ENCODE data around the gene CDCA3. TPM values are rescaled to one million over a fixed set of nuclear protein-coding genes. Genes with fewer than 3 reads are reported as not detected.
"Not testable (repeated sequence)": the region's sequence is repeated elsewhere in the genome, so short reads cannot be mapped to it uniquely, and the experiment has no call there.

CDCA3 gene
- total RNA-seq, 2 experiments from 2014 or later = 151 to 222 TPM

DNA sequence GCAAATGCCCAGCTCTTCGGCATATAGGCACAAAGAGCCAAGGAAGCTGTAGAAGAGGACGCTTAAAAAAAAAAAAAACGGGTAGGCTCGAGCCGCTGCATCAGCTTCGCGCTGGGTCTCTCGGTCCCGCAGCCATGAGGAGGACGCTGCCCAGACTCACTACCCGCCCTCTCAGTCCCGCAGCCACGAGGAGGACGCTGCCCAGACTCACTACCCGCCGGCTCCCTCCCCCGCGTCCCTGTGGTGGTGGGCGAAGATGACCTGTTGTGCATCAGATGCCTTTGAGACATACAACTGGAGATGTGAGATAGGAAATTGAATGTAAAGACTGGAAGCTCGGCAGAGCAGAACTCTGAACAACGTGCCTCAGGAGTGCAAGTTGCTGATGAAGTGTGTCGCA lies 33.5 kb upstream of the CDCA3 start:
- TF ChIP-seq, protein P1, sequence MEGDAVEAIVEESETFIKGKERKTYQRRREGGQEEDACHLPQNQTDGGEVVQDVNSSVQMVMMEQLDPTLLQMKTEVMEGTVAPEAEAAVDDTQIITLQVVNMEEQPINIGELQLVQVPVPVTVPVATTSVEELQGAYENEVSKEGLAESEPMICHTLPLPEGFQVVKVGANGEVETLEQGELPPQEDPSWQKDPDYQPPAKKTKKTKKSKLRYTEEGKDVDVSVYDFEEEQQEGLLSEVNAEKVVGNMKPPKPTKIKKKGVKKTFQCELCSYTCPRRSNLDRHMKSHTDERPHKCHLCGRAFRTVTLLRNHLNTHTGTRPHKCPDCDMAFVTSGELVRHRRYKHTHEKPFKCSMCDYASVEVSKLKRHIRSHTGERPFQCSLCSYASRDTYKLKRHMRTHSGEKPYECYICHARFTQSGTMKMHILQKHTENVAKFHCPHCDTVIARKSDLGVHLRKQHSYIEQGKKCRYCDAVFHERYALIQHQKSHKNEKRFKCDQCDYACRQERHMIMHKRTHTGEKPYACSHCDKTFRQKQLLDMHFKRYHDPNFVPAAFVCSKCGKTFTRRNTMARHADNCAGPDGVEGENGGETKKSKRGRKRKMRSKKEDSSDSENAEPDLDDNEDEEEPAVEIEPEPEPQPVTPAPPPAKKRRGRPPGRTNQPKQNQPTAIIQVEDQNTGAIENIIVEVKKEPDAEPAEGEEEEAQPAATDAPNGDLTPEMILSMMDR (conservative IDR thresholded peaks at IDR 0.05; ENCODE audit: low read length) = no peak
- no peak for TF ChIP-seq EZH2phosphoT487 (IDR thresholded peaks at IDR 0.05; ENCODE audit: borderline replicate concordance, low read depth, low read length)

DNA sequence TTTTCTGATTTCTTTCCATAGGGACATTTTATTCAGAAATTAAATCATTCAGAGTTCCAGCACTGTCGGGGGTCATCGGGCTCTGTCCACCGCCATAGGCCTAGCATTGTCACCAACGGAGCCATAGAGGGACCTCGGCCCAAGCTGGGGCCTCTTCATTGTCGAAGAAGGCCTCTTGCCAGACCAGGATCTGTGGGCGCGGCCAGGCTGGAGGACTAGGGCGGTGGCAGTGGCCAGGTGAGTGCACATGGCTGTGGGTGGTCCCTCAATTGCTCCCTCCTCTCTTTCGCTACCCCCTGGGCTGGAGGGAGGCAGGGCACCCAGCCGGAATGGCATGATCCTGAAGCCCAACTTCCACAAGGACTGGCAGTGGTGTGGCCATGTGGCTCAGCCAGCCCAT lies 32.6 kb upstream of the CDCA3 start:
- H3K36me3 ChIP-seq (ENCODE audit: insufficient read depth, low read length) = peaks cover 16% of the 10 kb centered on the region; the same call in 1 of the 2 replicates
- H3K4me1 ChIP-seq (ENCODE audit: insufficient read depth, low read length, poor library complexity, severe bottlenecking) = peaks cover 9% of the 10 kb centered on the region
- H4K20me1 ChIP-seq (ENCODE audit: insufficient read depth, low read length) = no peaks in the 10 kb centered on the region
- H3K27ac ChIP-seq (ENCODE audit: low read depth, low read length, poor library complexity, severe bottlenecking) = no peak overlapping the region
- intact Hi-C loops (cut with micrococcal nuclease; ENCODE audit: unreplicated experiment) = no loop called here
- H3K9me2 ChIP-seq (ENCODE audit: insufficient read depth, low read length) = no peaks in the 10 kb centered on the region
- TF ChIP-seq EZH2phosphoT487 (IDR thresholded peaks at IDR 0.05; ENCODE audit: borderline replicate concordance, low read depth, low read length) = no peak
- TF ChIP-seq, protein P1 (conservative IDR thresholded peaks at IDR 0.05; ENCODE audit: low read length) = no peak
- no peak overlapping the region for H3K4me3 ChIP-seq (ENCODE audit: low read depth, low read length, poor library complexity, severe bottlenecking)
- H3K4me2 ChIP-seq (ENCODE audit: low read length) = no peak overlapping the region
- H3K79me2 ChIP-seq (ENCODE audit: insufficient read depth, low read depth, low read length) = no peaks in the 10 kb centered on the region
- H2AFZ ChIP-seq (ENCODE audit: low read length) = no peak overlapping the region
- DNase-seq (ENCODE audit: low spot score) = no peak
- no TSS peak for BruUV-seq (replicated peaks)
- CTCF ChIA-PET (ENCODE audit: unreplicated experiment) = no interaction called here
- POLR2A ChIA-PET = no interaction called here
- no peaks in the 10 kb centered on the region for H3K9me3 ChIP-seq (ENCODE audit: low read length)

More for the DNA sequence above, 33.5 kb upstream of the CDCA3 start:
- Histone ChIP-seq H3K9me2 (ENCODE audit: insufficient read depth, low read length) (no peaks in the 10 kb centered on the region), H3K9me3 (ENCODE audit: low read length) (no peaks in the 10 kb centered on the region), H3K4me2 (ENCODE audit: low read length) (no peak overlapping the region), H3K4me1 (ENCODE audit: insufficient read depth, low read length, poor library complexity, severe bottlenecking) (peaks cover 9% of the 10 kb centered on the region), H3K79me2 (ENCODE audit: insufficient read depth, low read depth, low read length) (no peaks in the 10 kb centered on the region), H3K36me3 (ENCODE audit: insufficient read depth, low read length) (peaks cover 16% of the 10 kb centered on the region; the same call in 1 of the 2 replicates), H3K27ac (ENCODE audit: low read depth, low read length, poor library complexity, severe bottlenecking) (no peak overlapping the region), H3K4me3 (ENCODE audit: low read depth, low read length, poor library complexity, severe bottlenecking) (no peak overlapping the region), H2AFZ (ENCODE audit: low read length) (no peak overlapping the region), H4K20me1 (ENCODE audit: insufficient read depth, low read length) (no peaks in the 10 kb centered on the region)
- intact Hi-C loops (cut with micrococcal nuclease; ENCODE audit: unreplicated experiment) = no loop called here
- CTCF ChIA-PET (ENCODE audit: unreplicated experiment) = interaction anchor here (0.8 kb wide), 1 partner anchor 15 kb away, joined by 4 read pairs; no protein-coding TSS in a partner anchor
- DNase-seq (ENCODE audit: low spot score) = no peak
- no TSS peak for BruUV-seq (replicated peaks)
- POLR2A ChIA-PET = interaction anchor here (0.7 to 1.0 kb wide), 3 partner anchors 12 to 161 kb away, joined by 3 to 5 read pairs (median 5); partner anchors contain the start of gene USP5

DNA sequence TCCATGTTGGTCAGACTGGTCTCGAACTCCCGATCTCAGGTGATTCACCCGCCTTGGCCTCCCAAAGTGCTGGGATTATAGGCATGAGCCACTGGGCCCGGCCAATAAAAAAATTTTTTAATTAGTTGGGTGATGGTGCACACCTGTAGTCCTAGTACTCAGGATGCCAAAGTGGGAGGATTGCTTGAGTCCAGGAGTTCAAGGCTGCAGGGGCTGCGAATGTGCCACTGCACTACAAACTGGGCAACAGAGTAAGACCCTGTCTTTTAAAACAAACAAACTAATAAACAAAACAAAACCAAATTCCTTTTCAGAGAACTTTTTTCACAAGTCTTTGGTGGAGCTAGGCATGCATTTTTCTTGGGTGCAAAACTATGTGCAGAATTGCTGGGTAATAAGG lies 32.2 kb upstream of the CDCA3 start:
- H4K20me1 ChIP-seq (ENCODE audit: insufficient read depth, low read length) = no peaks in the 10 kb centered on the region
- no peaks in the 10 kb centered on the region for H3K9me3 ChIP-seq (ENCODE audit: low read length)
- DNase-seq (ENCODE audit: low spot score) = no peak
- peaks cover 16% of the 10 kb centered on the region; the same call in 1 of the 2 replicates for H3K36me3 ChIP-seq (ENCODE audit: insufficient read depth, low read length)
- CTCF ChIA-PET (ENCODE audit: unreplicated experiment) = no interaction called here
- intact Hi-C loops (cut with micrococcal nuclease; ENCODE audit: unreplicated experiment) = no loop called here
- no peaks in the 10 kb centered on the region for H3K79me2 ChIP-seq (ENCODE audit: insufficient read depth, low read depth, low read length)
- BruUV-seq (replicated peaks) = no TSS peak
- no peak overlapping the region for H3K4me3 ChIP-seq (ENCODE audit: low read depth, low read length, poor library complexity, severe bottlenecking)
- no peak overlapping the region for H2AFZ ChIP-seq (ENCODE audit: low read length)
- TF ChIP-seq, protein P1 (conservative IDR thresholded peaks at IDR 0.05; ENCODE audit: low read length) = no peak
- TF ChIP-seq EZH2phosphoT487 (IDR thresholded peaks at IDR 0.05; ENCODE audit: borderline replicate concordance, low read depth, low read length) = no peak
- peaks cover 9% of the 10 kb centered on the region for H3K4me1 ChIP-seq (ENCODE audit: insufficient read depth, low read length, poor library complexity, severe bottlenecking)
- H3K9me2 ChIP-seq (ENCODE audit: insufficient read depth, low read length) = no peaks in the 10 kb centered on the region
- H3K4me2 ChIP-seq (ENCODE audit: low read length) = no peak overlapping the region
- H3K27ac ChIP-seq (ENCODE audit: low read depth, low read length, poor library complexity, severe bottlenecking) = no peak overlapping the region
- POLR2A ChIA-PET = interaction anchor here (0.7 kb wide), 2 partner anchors 10 to 115 kb away, joined by 3 read pairs; partner anchors contain the start of gene SPSB2

DNA sequence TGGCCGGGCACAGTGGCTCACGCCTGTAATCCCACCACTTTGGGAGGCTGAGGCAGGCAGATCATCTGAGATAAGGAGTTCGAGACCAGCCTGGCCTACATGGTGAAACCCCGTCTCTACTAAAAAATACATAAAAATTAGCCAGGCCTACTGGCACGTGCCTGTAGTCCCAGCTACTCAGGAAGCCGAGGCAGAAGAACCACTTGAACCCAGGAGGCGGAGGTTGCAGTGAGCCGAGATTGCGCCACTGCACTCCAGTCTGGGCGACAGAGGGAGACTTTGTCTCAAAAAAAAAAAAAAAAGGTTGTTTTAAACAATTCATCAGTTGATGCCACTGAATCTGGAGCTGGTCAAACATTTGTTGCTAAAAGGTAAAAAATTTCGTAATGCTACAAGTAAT lies 28.7 kb upstream of the CDCA3 start:
- H3K4me2 ChIP-seq (ENCODE audit: low read length); H3K27ac ChIP-seq (ENCODE audit: low read depth, low read length, poor library complexity, severe bottlenecking); H2AFZ ChIP-seq (ENCODE audit: low read length); intact Hi-C loops (cut with micrococcal nuclease; ENCODE audit: unreplicated experiment); H3K9me2 ChIP-seq (ENCODE audit: insufficient read depth, low read length); H3K4me3 ChIP-seq (ENCODE audit: low read depth, low read length, poor library complexity, severe bottlenecking); BruUV-seq (replicated peaks); H3K79me2 ChIP-seq (ENCODE audit: insufficient read depth, low read depth, low read length); H3K9me3 ChIP-seq (ENCODE audit: low read length); H4K20me1 ChIP-seq (ENCODE audit: insufficient read depth, low read length); H3K4me1 ChIP-seq (ENCODE audit: insufficient read depth, low read length, poor library complexity, severe bottlenecking); DNase-seq (ENCODE audit: low spot score); CTCF ChIA-PET (ENCODE audit: unreplicated experiment): not testable (repeated sequence)
- POLR2A ChIA-PET = interaction anchor here (0.6 kb wide), 1 partner anchor 14 kb away, joined by 5 read pairs; no protein-coding TSS in a partner anchor
- peaks cover 20% of the 10 kb centered on the region; the same call in 1 of the 2 replicates for H3K36me3 ChIP-seq (ENCODE audit: insufficient read depth, low read length)

All from OCI-LY7 (cell line).